Measurements from ENCODE around the gene EIF4G3. TPM values are rescaled to one million over a fixed set of nuclear protein-coding genes. Genes with fewer than 3 reads are reported as not detected.

Gene EIF4G3
- total RNA-seq, 1 donor from 2014 or later: 38.4 TPM

DNA sequence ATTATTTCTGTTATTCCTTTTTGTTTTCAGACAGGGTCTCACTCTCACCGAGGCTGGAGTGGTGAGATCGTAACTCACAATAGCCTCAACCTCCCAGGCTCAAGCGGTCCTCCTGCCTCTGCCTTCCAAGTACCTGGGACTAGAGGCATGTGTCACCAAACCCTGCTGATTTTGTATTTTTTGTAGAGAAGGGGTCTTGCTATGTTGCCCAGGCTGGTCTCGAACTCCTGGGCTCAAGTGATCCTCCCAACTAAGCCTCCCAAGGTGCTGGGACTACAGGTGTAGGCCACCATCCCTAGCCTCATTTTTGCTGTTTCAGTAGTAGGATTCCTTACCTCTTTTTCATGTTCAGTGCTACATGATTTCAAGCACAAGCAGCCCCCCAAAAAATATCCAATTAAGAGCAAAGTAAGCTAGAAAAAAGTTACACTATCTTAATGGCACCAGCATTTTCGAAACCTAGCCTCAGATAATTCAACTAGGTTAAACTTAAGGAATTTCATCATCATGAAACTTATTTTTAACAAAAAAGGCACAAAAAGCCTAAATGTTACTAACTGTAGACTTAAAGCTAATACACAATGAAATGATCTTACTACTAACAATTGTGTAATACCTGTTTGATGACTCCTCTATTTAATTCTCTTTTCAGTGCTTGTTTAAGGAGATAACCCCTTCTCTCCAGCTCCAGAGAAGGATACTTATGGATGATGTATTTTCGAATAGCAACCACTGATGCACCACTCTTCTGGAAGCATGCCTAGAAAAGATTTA is 406.2 kb downstream of the EIF4G3 start:
- TF ChIP-seq, protein P1, sequence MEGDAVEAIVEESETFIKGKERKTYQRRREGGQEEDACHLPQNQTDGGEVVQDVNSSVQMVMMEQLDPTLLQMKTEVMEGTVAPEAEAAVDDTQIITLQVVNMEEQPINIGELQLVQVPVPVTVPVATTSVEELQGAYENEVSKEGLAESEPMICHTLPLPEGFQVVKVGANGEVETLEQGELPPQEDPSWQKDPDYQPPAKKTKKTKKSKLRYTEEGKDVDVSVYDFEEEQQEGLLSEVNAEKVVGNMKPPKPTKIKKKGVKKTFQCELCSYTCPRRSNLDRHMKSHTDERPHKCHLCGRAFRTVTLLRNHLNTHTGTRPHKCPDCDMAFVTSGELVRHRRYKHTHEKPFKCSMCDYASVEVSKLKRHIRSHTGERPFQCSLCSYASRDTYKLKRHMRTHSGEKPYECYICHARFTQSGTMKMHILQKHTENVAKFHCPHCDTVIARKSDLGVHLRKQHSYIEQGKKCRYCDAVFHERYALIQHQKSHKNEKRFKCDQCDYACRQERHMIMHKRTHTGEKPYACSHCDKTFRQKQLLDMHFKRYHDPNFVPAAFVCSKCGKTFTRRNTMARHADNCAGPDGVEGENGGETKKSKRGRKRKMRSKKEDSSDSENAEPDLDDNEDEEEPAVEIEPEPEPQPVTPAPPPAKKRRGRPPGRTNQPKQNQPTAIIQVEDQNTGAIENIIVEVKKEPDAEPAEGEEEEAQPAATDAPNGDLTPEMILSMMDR (IDR thresholded peaks at IDR 0.05; ENCODE audit: insufficient read depth, low read length, poor library complexity, severe bottlenecking): no peak
- H3K27me3 ChIP-seq (ENCODE audit: control insufficient read depth, insufficient read depth, low read length): no peaks in the 10 kb centered on the region
- no peak for DNase-seq (ENCODE audit: low read depth)
- H3K4me3 ChIP-seq (ENCODE audit: low read depth, low read length): no peak overlapping the region
- peaks cover 2% of the 10 kb centered on the region for H3K36me3 ChIP-seq (ENCODE audit: control insufficient read depth, insufficient read depth, low read length)

DNA sequence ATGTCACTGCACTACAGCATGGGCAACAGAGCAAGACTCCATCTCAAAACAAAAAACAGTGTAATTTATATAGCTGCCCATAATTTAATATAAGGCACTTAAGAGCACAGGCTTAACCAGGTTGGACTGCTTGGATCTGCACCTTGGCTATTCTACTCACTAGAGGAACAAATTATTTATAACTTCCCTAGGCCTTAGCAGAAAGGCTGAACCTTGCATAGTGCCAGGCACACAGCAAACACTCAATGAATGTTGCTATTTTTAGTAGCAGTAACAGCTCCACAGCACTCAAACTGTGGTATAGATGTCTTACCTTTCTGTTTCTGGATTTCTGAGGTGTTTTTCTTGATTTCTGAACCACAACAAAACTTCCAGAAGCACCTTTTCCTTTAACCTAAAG is 409.4 kb downstream of the EIF4G3 start:
- TF ChIP-seq, protein P1 (IDR thresholded peaks at IDR 0.05; ENCODE audit: insufficient read depth, low read length, poor library complexity, severe bottlenecking): no peak
- no peak overlapping the region for H3K4me3 ChIP-seq (ENCODE audit: low read depth, low read length)
- peaks cover 2% of the 10 kb centered on the region for H3K36me3 ChIP-seq (ENCODE audit: control insufficient read depth, insufficient read depth, low read length)
- H3K27me3 ChIP-seq (ENCODE audit: control insufficient read depth, insufficient read depth, low read length): no peaks in the 10 kb centered on the region
- DNase-seq (ENCODE audit: low read depth): no peak

DNA sequence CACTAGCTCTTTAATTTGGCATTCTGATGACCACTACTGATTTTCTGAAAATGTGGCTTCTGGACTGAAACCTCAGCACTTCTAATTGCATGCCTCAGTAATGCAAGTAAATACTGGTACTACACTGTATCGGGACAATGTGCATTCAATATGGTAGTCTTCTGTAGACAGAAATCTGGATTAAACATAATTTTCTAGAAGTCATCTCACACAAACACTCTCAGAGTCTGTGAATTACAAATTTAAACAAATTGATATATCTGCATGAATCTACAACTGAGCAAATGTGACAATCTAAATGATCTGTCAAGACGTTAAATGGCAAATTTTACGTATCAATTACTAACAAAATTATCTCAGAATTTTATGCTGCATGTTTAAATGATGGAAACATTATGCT is 413.3 kb downstream of the EIF4G3 start:
- TF ChIP-seq, protein P1 (IDR thresholded peaks at IDR 0.05; ENCODE audit: insufficient read depth, low read length, poor library complexity, severe bottlenecking): no peak
- H3K27me3 ChIP-seq (ENCODE audit: control insufficient read depth, insufficient read depth, low read length): no peaks in the 10 kb centered on the region
- H3K4me3 ChIP-seq (ENCODE audit: low read depth, low read length): no peak overlapping the region
- peaks cover 4% of the 10 kb centered on the region for H3K36me3 ChIP-seq (ENCODE audit: control insufficient read depth, insufficient read depth, low read length)
- DNase-seq (ENCODE audit: low read depth): no peak

DNA sequence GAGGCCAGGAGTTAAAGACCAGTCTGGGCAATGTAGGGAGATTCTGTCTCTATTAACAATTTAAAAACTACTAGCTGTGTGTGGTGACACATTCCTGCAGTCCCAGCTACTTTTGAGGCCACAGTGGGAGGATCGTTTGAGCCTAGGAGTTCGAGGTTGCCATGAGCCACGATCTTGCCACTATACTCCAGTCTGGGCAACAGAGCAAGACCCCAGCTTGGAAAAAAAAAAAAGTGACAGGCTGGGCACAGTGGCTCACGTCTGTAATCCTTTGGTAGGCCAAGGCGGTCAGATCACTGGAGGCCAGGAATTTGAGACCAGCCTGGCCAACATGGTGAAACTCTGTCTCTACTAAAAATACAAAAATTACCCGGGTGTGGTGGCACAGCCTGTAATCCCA is 416.4 kb downstream of the EIF4G3 start:
- TF ChIP-seq, protein P1 (IDR thresholded peaks at IDR 0.05; ENCODE audit: insufficient read depth, low read length, poor library complexity, severe bottlenecking): no peak
- H3K27me3 ChIP-seq (ENCODE audit: control insufficient read depth, insufficient read depth, low read length): no peaks in the 10 kb centered on the region
- H3K4me3 ChIP-seq (ENCODE audit: low read depth, low read length): no peak overlapping the region
- DNase-seq (ENCODE audit: low read depth): no peak
- H3K36me3 ChIP-seq (ENCODE audit: control insufficient read depth, insufficient read depth, low read length): peaks cover 4% of the 10 kb centered on the region

Other genes with a start within 250 kb of the EIF4G3 start
- 181 and 185 TPM in 2 replicates for gene ECE1, start 113.6 kb upstream of the EIF4G3 start, total RNA-seq